GM12873 (cell line): ENCODE measurements around the gene SLC38A7.

Experiments used
- CTCF ChIP-seq: IDR thresholded peaks from 2 replicates; pipeline ENCODE4 v1.5.1; 2012; ENCODE audit warnings: low read depth, mild to moderate bottlenecking, moderate library complexity, low read length, control low read depth; ENCODE audit not compliant: insufficient read depth; ENCODE audit errors: missing control alignments

Gene SLC38A7

GRCh38 chr16:58654560-58655214, 29.9 kb downstream of the SLC38A7 start:
- TF ChIP-seq CTCF, result no peak

- TF ChIP-seq CTCF, result no peak
Observed at GRCh38 chr16:58652741-58653140, 31.8 kb downstream of the SLC38A7 start.

GRCh38 chr16:58651965-58652348, 32.6 kb downstream of the SLC38A7 start:
- no peak for TF ChIP-seq CTCF

- TF ChIP-seq CTCF, result no peak
Observed at GRCh38 chr16:58649707-58650106, 34.9 kb downstream of the SLC38A7 start.

GRCh38 chr16:58647107-58647506, 37.5 kb downstream of the SLC38A7 start:
- no peak for TF ChIP-seq CTCF

GRCh38 chr16:58644765-58645487, 39.6 kb downstream of the SLC38A7 start:
- no peak for TF ChIP-seq CTCF

GRCh38 chr16:58644108-58644507, 40.5 kb downstream of the SLC38A7 start:
- no peak for TF ChIP-seq CTCF
